Neural cell (in vitro differentiated cells): ENCODE data around the gene ZBED4. TPM values are rescaled to one million over a fixed set of nuclear protein-coding genes. Genes with fewer than 3 reads are reported as not detected.

Experiments used
- H2AFZ ChIP-seq: fragments of 200-600, 300-800 bp; sonication (generic), shearing (Covaris generic); 2 replicates; pipeline ENCODE4 v1.6.0; 2014; ENCODE audit warnings: low read depth, mild to moderate bottlenecking, antibody characterized with exemption, low read length, moderate library complexity
- H3F3A ChIP-seq: fragments of 200-600 bp; shearing (Covaris generic); 2 replicates; pipeline ENCODE4 v1.6.1; 2016; ENCODE audit warnings: mild to moderate bottlenecking, moderate library complexity, mixed read lengths, antibody characterized with exemption, low read length; ENCODE audit not compliant: insufficient read depth, poor library complexity, severe bottlenecking
- H3K27ac ChIP-seq: fragments of 200-600, 300-800 bp; sonication (generic), shearing (Covaris generic); 2 replicates; pipeline ENCODE4 v1.5.1; 2014; ENCODE audit warnings: mild to moderate bottlenecking, low read length, moderate library complexity
- H3K27me3 ChIP-seq: fragments of 300-800, 200-600 bp; sonication (generic), shearing (Covaris generic); 2 replicates; pipeline ENCODE4 v1.6.0; 2014; ENCODE audit warnings: mild to moderate bottlenecking, low read depth, low read length, moderate library complexity; ENCODE audit not compliant: insufficient read depth
- H3K36me3 ChIP-seq: fragments of 300-800, 200-600 bp; sonication (generic), shearing (Covaris generic); 2 replicates; pipeline ENCODE4 v1.5.1; 2014; ENCODE audit warnings: mild to moderate bottlenecking, antibody characterized with exemption, low read length, moderate library complexity; ENCODE audit not compliant: insufficient read depth
- H3K4me2 ChIP-seq: fragments of 300-800, 200-600 bp; sonication (generic), shearing (Covaris generic); 2 replicates; pipeline ENCODE4 v1.6.0; 2014; ENCODE audit warnings: mild to moderate bottlenecking, low read length
- H3K4me3 ChIP-seq: fragments of 300-800, 200-600 bp; sonication (generic), shearing (Covaris generic); 2 replicates; pipeline ENCODE4 v1.5.1; 2014; ENCODE audit warnings: mild to moderate bottlenecking, low read length, moderate library complexity
- H3K79me2 ChIP-seq: fragments of 200-600 bp; shearing (Covaris generic); replicated peaks from 2 replicates; pipeline ENCODE4 v1.6.0; 2014; ENCODE audit warnings: mild to moderate bottlenecking, low read length, moderate library complexity; ENCODE audit not compliant: insufficient read depth
- H3K9ac ChIP-seq: fragments of 300-800, 200-600 bp; sonication (generic), shearing (Covaris generic); 2 replicates; pipeline ENCODE4 v1.6.1; 2016; ENCODE audit warnings: mild to moderate bottlenecking, low read length, mixed read lengths
- H3K9me2 ChIP-seq: fragments of 200-600 bp; shearing (Covaris generic); 2 replicates; pipeline ENCODE4 v1.6.1; 2016; ENCODE audit warnings: mild to moderate bottlenecking, low read length, mixed read lengths; ENCODE audit not compliant: insufficient read depth
- H3K9me3 ChIP-seq: fragments of 200-600, 300-800 bp; sonication (generic), shearing (Covaris generic); 2 replicates; pipeline ENCODE4 v1.6.1; 2016; ENCODE audit warnings: mild to moderate bottlenecking, mixed run types, low read length, moderate library complexity, mixed read lengths
- H4K20me1 ChIP-seq: fragments of 200-600 bp; shearing (Covaris generic); 2 replicates; pipeline ENCODE4 v1.6.1; 2016; ENCODE audit warnings: mild to moderate bottlenecking, mixed run types; ENCODE audit not compliant: insufficient read depth
- EP300 ChIP-seq: fragments of 450-650 bp; conservative IDR thresholded peaks from 2 replicates; pipeline ENCODE4 v1.6.1; 2014; ENCODE audit warnings: antibody characterized with exemption, mild to moderate bottlenecking, moderate library complexity; ENCODE audit not compliant: poor library complexity, severe bottlenecking
- EZH2 ChIP-seq: fragments of 200-600, 300-800 bp; shearing (Covaris generic), sonication (generic); IDR thresholded peaks from 2 replicates; pipeline ENCODE4 v1.6.1; 2014; ENCODE audit warnings: antibody characterized with exemption, low read length, borderline replicate concordance, mild to moderate bottlenecking; ENCODE audit not compliant: insufficient read depth, poor library complexity, severe bottlenecking
- MXI1 ChIP-seq: fragments of 450-650 bp; conservative IDR thresholded peaks from 2 replicates; pipeline ENCODE4 v1.6.1; 2014; ENCODE audit warnings: antibody characterized with exemption, mild to moderate bottlenecking; ENCODE audit not compliant: poor library complexity, severe bottlenecking
- POLR2AphosphoS5 ChIP-seq: IDR thresholded peaks from 2 replicates; pipeline ENCODE4 v1.6.1; 2012
- RAD21 ChIP-seq: fragments of 450-650 bp; conservative IDR thresholded peaks from 2 replicates; pipeline ENCODE4 v1.6.1; 2014; ENCODE audit warnings: antibody characterized with exemption, mild to moderate bottlenecking, moderate library complexity
- REST ChIP-seq: IDR thresholded peaks from 2 replicates; pipeline ENCODE4 v1.6.1; 2012; ENCODE audit warnings: borderline replicate concordance
- SMC3 ChIP-seq: fragments of 450-650 bp; conservative IDR thresholded peaks from 2 replicates; pipeline ENCODE4 v1.6.1; 2014; ENCODE audit warnings: antibody characterized with exemption, mild to moderate bottlenecking, moderate library complexity; ENCODE audit not compliant: poor library complexity
- TAF1 ChIP-seq: IDR thresholded peaks from 2 replicates; pipeline ENCODE4 v1.6.1; 2012; ENCODE audit warnings: low read depth
- polyA plus RNA-seq: library from polyadenylated mRNA; depleted of rRNA; stranded (reverse); fragments of >200 nt; gene quantifications from 2 replicates; pipeline ENCODE4 v1.2.3, GENCODE V29; 2014
- TF ChIP-seq, protein P1 (sequence below): fragments of 450-650 bp; IDR thresholded peaks from 2 replicates; pipeline ENCODE4 v1.5.1; 2014; ENCODE audit warnings: antibody characterized with exemption, mild to moderate bottlenecking, moderate library complexity; ENCODE audit not compliant: poor library complexity, severe bottlenecking

The ZBED4 gene
- polyA plus RNA-seq, 1 donor from 2014 or later: 15.0 TPM

DNA sequence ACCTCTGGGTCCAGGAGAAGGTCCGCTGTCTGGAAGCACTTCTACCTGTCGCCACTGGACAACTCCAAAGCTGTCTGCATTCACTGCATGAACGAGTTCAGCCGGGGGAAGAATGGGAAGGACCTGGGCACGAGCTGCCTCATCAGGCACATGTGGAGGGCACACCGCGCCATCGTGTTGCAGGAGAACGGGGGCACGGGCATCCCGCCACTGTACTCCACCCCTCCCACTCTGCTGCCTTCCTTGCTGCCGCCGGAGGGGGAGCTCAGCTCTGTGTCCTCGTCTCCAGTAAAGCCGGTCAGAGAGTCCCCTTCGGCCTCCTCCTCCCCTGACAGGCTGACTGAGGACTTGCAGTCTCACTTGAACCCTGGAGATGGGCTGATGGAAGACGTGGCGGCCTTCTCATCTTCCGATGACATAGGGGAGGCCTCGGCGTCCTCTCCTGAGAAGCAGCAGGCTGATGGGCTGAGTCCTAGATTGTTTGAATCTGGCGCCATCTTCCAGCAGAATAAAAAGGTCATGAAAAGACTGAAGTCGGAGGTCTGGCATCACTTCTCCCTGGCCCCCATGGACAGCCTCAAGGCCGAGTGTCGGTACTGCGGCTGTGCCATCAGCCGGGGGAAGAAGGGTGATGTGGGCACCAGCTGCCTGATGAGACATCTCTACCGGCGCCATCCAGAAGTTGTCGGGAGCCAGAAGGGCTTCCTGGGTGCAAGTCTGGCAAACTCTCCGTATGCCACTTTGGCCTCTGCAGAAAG, 31.0 kb downstream of the ZBED4 start:
- H3F3A ChIP-seq: no peaks in the 10 kb centered on the region
- peaks cover 48% of the 10 kb centered on the region for H3K79me2 ChIP-seq
- TF ChIP-seq REST: no peak
- TF ChIP-seq, protein P1, sequence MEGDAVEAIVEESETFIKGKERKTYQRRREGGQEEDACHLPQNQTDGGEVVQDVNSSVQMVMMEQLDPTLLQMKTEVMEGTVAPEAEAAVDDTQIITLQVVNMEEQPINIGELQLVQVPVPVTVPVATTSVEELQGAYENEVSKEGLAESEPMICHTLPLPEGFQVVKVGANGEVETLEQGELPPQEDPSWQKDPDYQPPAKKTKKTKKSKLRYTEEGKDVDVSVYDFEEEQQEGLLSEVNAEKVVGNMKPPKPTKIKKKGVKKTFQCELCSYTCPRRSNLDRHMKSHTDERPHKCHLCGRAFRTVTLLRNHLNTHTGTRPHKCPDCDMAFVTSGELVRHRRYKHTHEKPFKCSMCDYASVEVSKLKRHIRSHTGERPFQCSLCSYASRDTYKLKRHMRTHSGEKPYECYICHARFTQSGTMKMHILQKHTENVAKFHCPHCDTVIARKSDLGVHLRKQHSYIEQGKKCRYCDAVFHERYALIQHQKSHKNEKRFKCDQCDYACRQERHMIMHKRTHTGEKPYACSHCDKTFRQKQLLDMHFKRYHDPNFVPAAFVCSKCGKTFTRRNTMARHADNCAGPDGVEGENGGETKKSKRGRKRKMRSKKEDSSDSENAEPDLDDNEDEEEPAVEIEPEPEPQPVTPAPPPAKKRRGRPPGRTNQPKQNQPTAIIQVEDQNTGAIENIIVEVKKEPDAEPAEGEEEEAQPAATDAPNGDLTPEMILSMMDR: no peak
- no peak for TF ChIP-seq POLR2AphosphoS5
- TF ChIP-seq SMC3: no peak
- no peak for TF ChIP-seq TAF1
- no peak overlapping the region for H3K4me3 ChIP-seq
- H4K20me1 ChIP-seq: no peaks in the 10 kb centered on the region
- H3K9ac ChIP-seq: no peak overlapping the region
- no peak overlapping the region for H3K27ac ChIP-seq
- H3K27me3 ChIP-seq: no peaks in the 10 kb centered on the region
- H3K9me2 ChIP-seq: no peaks in the 10 kb centered on the region
- peaks cover 56% of the 10 kb centered on the region for H3K36me3 ChIP-seq
- no peak overlapping the region for H2AFZ ChIP-seq
- H3K4me2 ChIP-seq: no peak overlapping the region
- peaks cover 18% of the 10 kb centered on the region for H3K9me3 ChIP-seq

DNA sequence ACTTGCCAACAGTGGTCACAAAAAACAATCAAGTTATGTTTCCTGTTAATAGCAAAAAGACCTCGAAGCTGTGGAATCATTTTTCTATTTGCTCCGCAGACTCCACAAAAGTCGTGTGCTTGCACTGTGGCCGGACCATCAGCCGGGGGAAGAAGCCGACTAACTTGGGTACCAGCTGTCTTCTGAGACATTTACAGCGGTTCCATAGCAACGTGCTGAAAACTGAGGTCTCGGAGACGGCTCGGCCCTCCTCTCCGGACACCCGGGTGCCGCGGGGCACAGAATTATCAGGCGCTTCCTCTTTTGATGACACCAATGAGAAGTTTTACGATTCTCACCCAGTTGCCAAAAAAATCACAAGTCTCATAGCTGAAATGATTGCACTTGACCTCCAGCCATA, 31.6 kb downstream of the ZBED4 start:
- Histone ChIP-seq H3K9me2 (no peaks in the 10 kb centered on the region), H2AFZ (no peak overlapping the region), H3K4me3 (no peak overlapping the region), H3K79me2 (peaks cover 54% of the 10 kb centered on the region), H3K36me3 (peaks cover 56% of the 10 kb centered on the region), H3F3A (no peaks in the 10 kb centered on the region), H3K9ac (no peak overlapping the region), H3K27me3 (no peaks in the 10 kb centered on the region), H3K4me2 (no peak overlapping the region), H3K27ac (no peak overlapping the region), H3K9me3 (peaks cover 18% of the 10 kb centered on the region), H4K20me1 (no peaks in the 10 kb centered on the region)
- TF ChIP-seq EP300: no peak
- TF ChIP-seq SMC3: no peak
- no peak for TF ChIP-seq TAF1
- TF ChIP-seq MXI1: no peak
- no peak for TF ChIP-seq RAD21
- TF ChIP-seq POLR2AphosphoS5: no peak
- no peak for TF ChIP-seq REST
- TF ChIP-seq, protein P1: no peak
- no peak for TF ChIP-seq EZH2
